Measurements from ENCODE around the gene KRTAP10-9. TPM values are rescaled to one million over a fixed set of nuclear protein-coding genes. Genes with fewer than 3 reads are reported as not detected.

Gene KRTAP10-9
- total and polyA plus RNA-seq, 2 of the 8 experiments (the other 6 are each of a cell fraction or from before 2014, with no cell fraction given) = not detected

GRCh38 chr21:44579056-44579832 is 47.6 kb upstream of the KRTAP10-9 start:
- H3K56ac ChIP-seq (replicated peaks; ENCODE audit: insufficient read length, low read depth, low read length) = no peak overlapping the region
- no peak overlapping the region for H2AFZ ChIP-seq (ENCODE audit: low read length)
- H2AK5ac ChIP-seq (ENCODE audit: low read depth, low read length) = no peak overlapping the region
- no peak overlapping the region for H2BK120ac ChIP-seq (replicated peaks; ENCODE audit: low read depth, low read length)
- no peak overlapping the region for H3K9ac ChIP-seq (replicated peaks in 1 of 4; ENCODE audit: extremely low read depth in 1 of 4, low read depth in 3 of 4, low read length in 3 of 4)
- H3K4me3 ChIP-seq (ENCODE audit: extremely low read depth in 1 of 4, insufficient read depth in 2 of 4, low read depth in 3 of 4, low read length in 4 of 4) = no peak overlapping the region
- 80% methylated on average over 13 of the region's 22 CpGs; no CpG with 5 or more reads in 1 of the 2 experiments for WGBS, 2 experiments (ENCODE audit: extremely low coverage in 1 of 2, insufficient coverage in 1 of 2, insufficient read length in 1 of 2, insufficient replicate concordance in 2 of 2, low coverage in 1 of 2, low lambda C conversion rate in 2 of 2, missing lambda C conversion rate in 1 of 2)
- H3K23me2 ChIP-seq (ENCODE audit: low read depth, low read length) = no peaks in the 10 kb centered on the region
- no peak overlapping the region for H3K14ac ChIP-seq (ENCODE audit: insufficient read length)
- no peaks in the 10 kb centered on the region for H3K79me2 ChIP-seq (ENCODE audit: control insufficient read depth in 1 of 2, insufficient read depth in 2 of 2, low read length in 2 of 2)
- no peaks in the 10 kb centered on the region for H4K20me1 ChIP-seq (replicated peaks in 1 of 2; ENCODE audit: control insufficient read depth in 1 of 2, insufficient read depth in 2 of 2, low read length in 2 of 2)
- no peak for FAIRE-seq
- H3K79me1 ChIP-seq (ENCODE audit: low read depth, low read length) = no peaks in the 10 kb centered on the region
- no peak overlapping the region for H3K23ac ChIP-seq (ENCODE audit: insufficient read length)
- H2BK20ac ChIP-seq (ENCODE audit: low read length) = no peak overlapping the region
- H3K4ac ChIP-seq (replicated peaks; ENCODE audit: insufficient read length, low read depth, low read length) = no peak overlapping the region
- peaks cover 0 to 9% of the 10 kb centered on the region in 2 experiments; a peak in 2 of 4 replicates for H3K9me3 ChIP-seq (ENCODE audit: insufficient read depth in 2 of 2, low read depth in 1 of 2, low read length in 1 of 2)
- DNase-seq (ENCODE audit: low read depth in 1 of 2, low spot score in 2 of 2) = peak in 1 of 2 experiments; percentile 45
- peaks cover 0 to 8% (median 0%) of the 10 kb centered on the region in 4 experiments; a peak in 1 of 7 replicates for H3K4me1 ChIP-seq (replicated peaks in 1 of 4; ENCODE audit: control insufficient read depth in 3 of 4, insufficient read depth in 4 of 4, low read length in 3 of 4)
- no peak overlapping the region for H4K91ac ChIP-seq (replicated peaks; ENCODE audit: insufficient read length, low read length)
- H3K18ac ChIP-seq (ENCODE audit: extremely low read depth, low read length) = no peak overlapping the region
- no peak overlapping the region for H2BK15ac ChIP-seq (ENCODE audit: low read length)
- no peak overlapping the region for H3K27ac ChIP-seq (ENCODE audit: low read depth, low read length)
- no peak overlapping the region for H4K5ac ChIP-seq (ENCODE audit: insufficient read length, low read depth, low read length)
- POLR2A ChIA-PET (ENCODE audit: partially characterized antibody) = interaction anchor here (0.8 to 1.0 kb wide), 2 partner anchors 71 to 118 kb away, joined by 3 to 5 read pairs; partner anchors contain the start of gene KRTAP10-12
- H2BK12ac ChIP-seq (ENCODE audit: low read depth, low read length) = no peak overlapping the region
- no peaks in the 10 kb centered on the region for H3K36me3 ChIP-seq (ENCODE audit: control insufficient read depth in 2 of 4, insufficient read depth in 4 of 4, low read length in 3 of 4)
- H4K8ac ChIP-seq (ENCODE audit: extremely low read depth, insufficient read depth, low read length) = peak overlapping the region; percentile 14; the same call in 1 of the 2 replicates
- H2BK5ac ChIP-seq (ENCODE audit: low read depth, low read length) = no peak overlapping the region
- CTCF ChIA-PET (ENCODE audit: partially characterized antibody) = interaction anchor here (0.6 to 1.2 kb wide), 3 partner anchors 54 to 223 kb away, joined by 3 read pairs; partner anchors contain the start of gene UBE2G2
- H3K4me2 ChIP-seq (ENCODE audit: insufficient read depth in 1 of 2, low read depth in 2 of 2, low read length in 2 of 2) = no peak overlapping the region
- H3K27me3 ChIP-seq (replicated peaks in 1 of 4; ENCODE audit: control insufficient read depth in 3 of 4, extremely low read depth in 1 of 4, insufficient read depth in 3 of 4, low read length in 3 of 4) = no peaks in the 10 kb centered on the region; a peak in 1 of 7 replicates
- TF ChIP-seq TCF12 (IDR thresholded peaks at IDR 0.05; ENCODE audit: low read depth, low read length) = no peak
- no peak for TF ChIP-seq SIN3A (conservative IDR thresholded peaks at IDR 0.05 in 1 of 2, IDR thresholded peaks at IDR 0.05 in 1 of 2; ENCODE audit: low read depth in 1 of 2, low read length in 2 of 2)
- TF ChIP-seq CTCF (IDR thresholded peaks at IDR 0.05; ENCODE audit: control extremely low read depth in 1 of 3, insufficient read depth in 1 of 3, low read depth in 1 of 3, low read length in 3 of 3) = no peak
- no peak for TF ChIP-seq SIRT6 (IDR thresholded peaks at IDR 0.05; ENCODE audit: low read length)
- TF ChIP-seq KDM5A (IDR thresholded peaks at IDR 0.05; ENCODE audit: low read length) = no peak
- TF ChIP-seq SRF (IDR thresholded peaks at IDR 0.05; ENCODE audit: low read depth, low read length) = no peak
- no peak for TF ChIP-seq CTBP2 (IDR thresholded peaks at IDR 0.05; ENCODE audit: borderline replicate concordance, insufficient read depth, insufficient read length, low read length)
- no peak for TF ChIP-seq SP2 (IDR thresholded peaks at IDR 0.05; ENCODE audit: low read length)
- no peak for TF ChIP-seq POLR2A (IDR thresholded peaks at IDR 0.05; ENCODE audit: control extremely low read depth in 1 of 2, low read depth in 2 of 2, low read length in 2 of 2)

All from H1 (cell line).